Endothelial cell of umbilical vein (primary cell): Measurements from ENCODE around the gene SETMAR. TPM values are rescaled to one million over a fixed set of nuclear protein-coding genes. Genes with fewer than 3 reads are reported as not detected.

Source experiments
- BruUV-seq: library from RNA; stranded (reverse); fragments of 400-500 nt; replicated peaks from 2 replicates; lab custom pipeline; 2021; lab: Mats Ljungman, UMichigan
- CTCF ChIA-PET: fragments of 300-600, 350-600 bp; sonication (Branson Sonifier 250); formaldehyde crosslinking; loops from one replicate; lab custom pipeline; 2021; ENCODE audit warnings: antibody characterized with exemption, inconsistent platforms; lab: Charles Lee
- POLR2A ChIA-PET: fragments of 300-600, 350-600 bp; sonication (Branson Sonifier 250); formaldehyde crosslinking; loops from one replicate; lab custom pipeline; 2021; ENCODE audit warnings: antibody characterized with exemption, inconsistent platforms; lab: Charles Lee
- DNase-seq: peaks from one replicate; pipeline ENCODE4 v3.0.0-alpha.2; 2011; ENCODE audit warnings: low read depth, low spot score
- FAIRE-seq: peaks from 2 replicates; lab custom pipeline; 2011; peaks lifted over from hg19 to GRCh38; lab: Jason Lieb, UNC
- H2AFZ ChIP-seq: 2 replicates; pipeline ENCODE4 v1.6.0; 2012; ENCODE audit warnings: low read depth, low read length, control low read depth, inconsistent platforms
- H3K27ac ChIP-seq: 2 replicates; pipeline ENCODE4 v1.5.1; 2011; ENCODE audit warnings: low read depth, mild to moderate bottlenecking, control low read depth, low read length, moderate library complexity; ENCODE audit not compliant: insufficient read depth
- H3K27me3 ChIP-seq, 2 experiments: 2 replicates each; pipeline versions ENCODE4 v1.6.0 to v1.6.1; 2011; ENCODE audit warnings: low read length in 2 of 2, mixed read lengths in 1 of 2; ENCODE audit not compliant: control insufficient read depth in 2 of 2, insufficient read depth in 2 of 2
- H3K36me3 ChIP-seq, 2 experiments: 2 replicates in 1 of 2; 3 replicates in 1 of 2; pipeline ENCODE4 v1.5.1; 2011; ENCODE audit warnings: low read length in 2 of 2, mild to moderate bottlenecking in 1 of 2, moderate library complexity in 1 of 2; ENCODE audit not compliant: control insufficient read depth in 2 of 2, insufficient read depth in 2 of 2; ENCODE audit errors: extremely low read depth in 1 of 2
- H3K4me1 ChIP-seq: 3 replicates; pipeline ENCODE4 v1.5.1; 2011; ENCODE audit warnings: mild to moderate bottlenecking, low read length; ENCODE audit not compliant: control insufficient read depth, insufficient read depth; ENCODE audit errors: extremely low read depth
- H3K4me2 ChIP-seq: 2 replicates; pipeline ENCODE4 v1.6.1; 2011; ENCODE audit warnings: low read length, control low read depth, mixed read lengths; ENCODE audit not compliant: insufficient read depth
- H3K4me3 ChIP-seq, 3 experiments: fragments of 200-600 bp in 1 of 3; sonication (generic), shearing (Covaris generic) in 1 of 3; replicated peaks in 1 of 3; 2 replicates each; pipeline ENCODE4 v1.5.1; 2011 to 2016; ENCODE audit warnings: control low read depth in 3 of 3, low read length in 3 of 3, mild to moderate bottlenecking in 2 of 3, inconsistent platforms in 1 of 3, low read depth in 1 of 3, moderate library complexity in 1 of 3; ENCODE audit not compliant: insufficient read depth in 1 of 3
- H3K79me2 ChIP-seq: 2 replicates; pipeline ENCODE4 v1.6.0; 2012; ENCODE audit warnings: low read length, inconsistent platforms; ENCODE audit not compliant: control insufficient read depth, insufficient read depth
- H3K9ac ChIP-seq: replicated peaks from 2 replicates; pipeline ENCODE3; 2011; ENCODE audit warnings: low read length, control low read depth; ENCODE audit not compliant: insufficient read depth; ENCODE audit errors: extremely low read depth
- H3K9me1 ChIP-seq: replicated peaks from 3 replicates; pipeline ENCODE4 v1.6.0; 2011; ENCODE audit warnings: mild to moderate bottlenecking, low read length; ENCODE audit not compliant: control insufficient read depth, insufficient read depth; ENCODE audit errors: extremely low read depth
- H3K9me3 ChIP-seq: replicated peaks from 2 replicates; pipeline ENCODE4 v1.5.1; 2012; ENCODE audit warnings: low read length, inconsistent platforms; ENCODE audit not compliant: control insufficient read depth, insufficient read depth
- H4K20me1 ChIP-seq: replicated peaks from 2 replicates; pipeline ENCODE3; 2011; ENCODE audit warnings: mild to moderate bottlenecking, low read length; ENCODE audit not compliant: control insufficient read depth, insufficient read depth; ENCODE audit errors: extremely low read depth
- EZH2 ChIP-seq: IDR thresholded peaks from 2 replicates; pipeline ENCODE4 v1.6.1; 2012; ENCODE audit warnings: borderline replicate concordance, low read depth, mild to moderate bottlenecking, moderate library complexity, low read length, inconsistent platforms; ENCODE audit not compliant: severe bottlenecking
- FOS ChIP-seq: IDR thresholded peaks from 2 replicates; pipeline ENCODE4 v1.6.1; 2011; ENCODE audit warnings: mild to moderate bottlenecking, low read length, moderate library complexity, borderline replicate concordance; ENCODE audit not compliant: insufficient read depth
- GATA2 ChIP-seq: IDR thresholded peaks from 2 replicates; pipeline ENCODE4 v1.7.0; 2011; ENCODE audit warnings: low read depth, mild to moderate bottlenecking, moderate library complexity, mixed read lengths, low read length; ENCODE audit not compliant: insufficient read length, insufficient read depth
- JUN ChIP-seq: IDR thresholded peaks from 2 replicates; pipeline ENCODE4 v1.6.1; 2011; ENCODE audit warnings: borderline replicate concordance, low read depth; ENCODE audit not compliant: insufficient read length, insufficient read depth
- MYC ChIP-seq: IDR thresholded peaks from one replicate; pipeline ENCODE4 v1.6.1; 2011; ENCODE audit warnings: mild to moderate bottlenecking, low read depth, low read length
- POLR2A ChIP-seq: IDR thresholded peaks from 2 replicates; pipeline ENCODE4 v1.6.1; 2012; ENCODE audit warnings: low read depth, mild to moderate bottlenecking, control low read depth, low read length
- POLR2AphosphoS5 ChIP-seq: IDR thresholded peaks from 2 replicates; pipeline ENCODE4 v1.6.1; 2012; ENCODE audit warnings: low read depth, mild to moderate bottlenecking, control low read depth, low read length, moderate library complexity; ENCODE audit not compliant: insufficient read depth
- dilution Hi-C: fragments of 300-500 bp; cut with MboI; formaldehyde crosslinking; loops from one replicate; pipeline ENCODE4 v1.15.0; 2019; ENCODE audit warnings: low sequenced_read_pairs; ENCODE audit not compliant: extremely low pct_ligation_motif_present
- intact Hi-C: fragments of 100-400 bp; cut with micrococcal nuclease; formaldehyde crosslinking; loops from one replicate; pipeline ENCODE4 v1.10.0; 2022
- polyA plus RNA-seq, 4 experiments: library from polyadenylated mRNA; depleted of rRNA in 3 of 4; stranded (reverse) in 3 of 4; unstranded in 1 of 4; fragments of >200 nt; gene quantifications; 2 replicates each; pipeline versions ENCODE4 v1.2.1 to v1.2.3, GENCODE V29; 2011 to 2012; ENCODE audit warnings: missing spikeins in 1 of 4
- total RNA-seq: library from RNA; stranded (reverse); gene quantifications from 2 replicates; pipeline ENCODE4 v1.2.3, GENCODE V29; 2021
- TF ChIP-seq, protein P1 (sequence below), 2 donors: IDR thresholded peaks; 1 replicate in 1 of 2; 2 replicates in 1 of 2; pipeline ENCODE4 v1.5.1; 2011; ENCODE audit warnings: low read length in 2 of 2, mild to moderate bottlenecking in 2 of 2, moderate library complexity in 2 of 2, control low read depth in 1 of 2, inconsistent platforms in 1 of 2, low read depth in 1 of 2; ENCODE audit not compliant: insufficient read depth in 1 of 2; ENCODE audit errors: extremely low read depth in 1 of 2
- TF ChIP-seq, protein P2 (sequence below): IDR thresholded peaks from 2 replicates; pipeline ENCODE4 v1.6.1; 2011; ENCODE audit not compliant: insufficient read depth, insufficient read length

SETMAR gene
- total and polyA plus RNA-seq, 2 donors (not counting 3 experiments of a cell fraction or from before 2014, with no cell fraction given) = 9.6 to 15.4 TPM

DNA sequence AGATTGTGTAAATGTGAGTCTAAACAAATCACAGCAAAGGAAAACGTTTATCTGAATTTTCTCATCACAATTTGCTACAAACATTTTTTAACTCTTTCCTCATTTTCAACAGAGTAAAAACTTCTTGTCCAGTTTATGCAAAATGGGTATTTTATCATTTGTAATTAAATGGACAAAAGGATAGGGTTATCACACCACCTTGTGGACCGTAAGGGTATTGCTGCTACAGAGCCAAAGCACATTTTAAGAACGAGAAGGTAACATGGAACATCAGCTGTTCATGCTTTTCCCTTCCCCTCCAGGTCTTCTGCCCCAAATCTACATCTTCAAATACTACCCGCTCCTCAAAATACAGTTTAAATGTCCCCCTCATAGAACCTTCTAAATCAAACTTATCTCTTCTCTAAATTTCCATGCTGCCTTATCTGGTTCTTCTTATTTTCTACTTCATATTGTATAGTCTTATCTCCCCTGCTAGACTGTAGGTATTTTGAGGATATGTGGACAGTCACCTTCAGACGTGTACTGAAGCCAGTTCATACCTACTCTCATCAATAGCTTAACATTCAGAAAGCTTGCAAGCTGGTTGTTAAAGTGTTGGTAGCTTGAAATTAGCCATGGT lies 12.8 kb upstream of the SETMAR start:
- no peaks in the 10 kb centered on the region for H4K20me1 ChIP-seq
- H3K4me1 ChIP-seq = no peaks in the 10 kb centered on the region
- DNase-seq (peak; percentile 58), FAIRE-seq (peak; percentile 63)
- H3K27ac ChIP-seq = no peak overlapping the region
- intact Hi-C loops = loop anchor here (1.0 kb wide), 2 partner anchors 1090 to 1094 kb away; no protein-coding TSS in a partner anchor
- peak overlapping the region; percentile 7 for H2AFZ ChIP-seq
- dilution Hi-C loops = no loop called here
- ChIA-PET POLR2A (interaction anchor here (0.9 kb wide), 1 partner anchor 203 kb away, joined by 3 read pairs; the partner anchor contains the start of gene ITPR1), CTCF (interaction anchor here (0.6 to 11.4 kb wide), 13 partner anchors 8 to 1099 kb away, joined by 3 to 213 read pairs (median 4); no protein-coding TSS in a partner anchor)
- H3K27me3 ChIP-seq = peaks cover 2 to 8% of the 10 kb centered on the region in 2 experiments
- TF ChIP-seq FOS (no peak), POLR2AphosphoS5 (no peak)
- TF ChIP-seq, protein P1, sequence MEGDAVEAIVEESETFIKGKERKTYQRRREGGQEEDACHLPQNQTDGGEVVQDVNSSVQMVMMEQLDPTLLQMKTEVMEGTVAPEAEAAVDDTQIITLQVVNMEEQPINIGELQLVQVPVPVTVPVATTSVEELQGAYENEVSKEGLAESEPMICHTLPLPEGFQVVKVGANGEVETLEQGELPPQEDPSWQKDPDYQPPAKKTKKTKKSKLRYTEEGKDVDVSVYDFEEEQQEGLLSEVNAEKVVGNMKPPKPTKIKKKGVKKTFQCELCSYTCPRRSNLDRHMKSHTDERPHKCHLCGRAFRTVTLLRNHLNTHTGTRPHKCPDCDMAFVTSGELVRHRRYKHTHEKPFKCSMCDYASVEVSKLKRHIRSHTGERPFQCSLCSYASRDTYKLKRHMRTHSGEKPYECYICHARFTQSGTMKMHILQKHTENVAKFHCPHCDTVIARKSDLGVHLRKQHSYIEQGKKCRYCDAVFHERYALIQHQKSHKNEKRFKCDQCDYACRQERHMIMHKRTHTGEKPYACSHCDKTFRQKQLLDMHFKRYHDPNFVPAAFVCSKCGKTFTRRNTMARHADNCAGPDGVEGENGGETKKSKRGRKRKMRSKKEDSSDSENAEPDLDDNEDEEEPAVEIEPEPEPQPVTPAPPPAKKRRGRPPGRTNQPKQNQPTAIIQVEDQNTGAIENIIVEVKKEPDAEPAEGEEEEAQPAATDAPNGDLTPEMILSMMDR (IDR thresholded peaks at IDR 0.05; ENCODE audit: extremely low read depth in 1 of 2, insufficient read depth in 1 of 2, low read depth in 1 of 2, low read length in 2 of 2) = peak; percentile 66 to 72
- no peaks in the 10 kb centered on the region for H3K9me1 ChIP-seq
- H3K4me3 ChIP-seq = no peak overlapping the region
- no peaks in the 10 kb centered on the region for H3K36me3 ChIP-seq
- no peaks in the 10 kb centered on the region for H3K9me3 ChIP-seq
- H3K9ac ChIP-seq = no peak overlapping the region
- no peak overlapping the region for H3K4me2 ChIP-seq
- BruUV-seq = no TSS peak
- no peaks in the 10 kb centered on the region for H3K79me2 ChIP-seq

DNA sequence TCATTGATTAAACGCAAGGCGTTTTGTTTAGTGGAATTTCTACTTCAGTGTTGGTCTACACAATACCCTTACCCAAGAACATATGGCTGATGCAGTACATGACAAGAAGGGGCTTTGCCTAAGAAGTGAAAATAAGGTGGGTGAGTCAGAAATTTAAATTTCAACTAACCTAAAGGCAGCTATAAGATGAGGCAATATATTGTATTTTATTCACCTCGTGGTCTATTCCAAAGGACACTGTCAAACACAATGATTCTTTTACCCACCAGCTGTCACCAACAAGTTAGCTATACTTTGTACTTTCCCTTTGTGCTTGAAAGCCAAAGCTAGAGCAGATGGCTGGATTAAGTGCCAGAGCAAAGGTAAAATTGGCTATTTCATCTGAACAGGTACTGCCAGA lies 10.9 kb upstream of the SETMAR start:
- intact Hi-C loops = no loop called here
- no peak overlapping the region for H3K27ac ChIP-seq
- dilution Hi-C loops = no loop called here
- no peaks in the 10 kb centered on the region for H3K9me1 ChIP-seq
- ChIA-PET POLR2A (no interaction called here), CTCF (interaction anchor here (1.3 to 11.4 kb wide), 3 partner anchors 8 to 1092 kb away, joined by 5 to 213 read pairs (median 9); no protein-coding TSS in a partner anchor)
- H2AFZ ChIP-seq = no peak overlapping the region
- no peaks in the 10 kb centered on the region for H4K20me1 ChIP-seq
- TF ChIP-seq POLR2A (no peak), FOS (no peak), MYC (no peak), JUN (no peak), EZH2 (no peak), GATA2 (no peak), POLR2AphosphoS5 (no peak)
- TF ChIP-seq, protein P2, sequence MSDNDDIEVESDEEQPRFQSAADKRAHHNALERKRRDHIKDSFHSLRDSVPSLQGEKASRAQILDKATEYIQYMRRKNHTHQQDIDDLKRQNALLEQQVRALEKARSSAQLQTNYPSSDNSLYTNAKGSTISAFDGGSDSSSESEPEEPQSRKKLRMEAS = no peak
- TF ChIP-seq, protein P1 (IDR thresholded peaks at IDR 0.05; ENCODE audit: extremely low read depth in 1 of 2, insufficient read depth in 1 of 2, low read depth in 1 of 2, low read length in 2 of 2) = no peak
- no peaks in the 10 kb centered on the region for H3K9me3 ChIP-seq
- no peaks in the 10 kb centered on the region for H3K36me3 ChIP-seq
- H3K4me2 ChIP-seq = no peak overlapping the region
- no peaks in the 10 kb centered on the region for H3K79me2 ChIP-seq
- FAIRE-seq (no peak), DNase-seq (no peak)
- H3K4me1 ChIP-seq = no peaks in the 10 kb centered on the region
- H3K27me3 ChIP-seq = peaks cover 2 to 8% of the 10 kb centered on the region in 2 experiments
- H3K4me3 ChIP-seq = no peak overlapping the region
- H3K9ac ChIP-seq = no peak overlapping the region
- no TSS peak for BruUV-seq
